Mesendoderm (in vitro differentiated cells): ENCODE results near the gene CEACAM19.
"Not testable (repeated sequence)": the region's sequence is repeated elsewhere in the genome, so short reads cannot be mapped to it uniquely, and the experiment has no call there.

Experiments used
- DNase-seq: peaks from one replicate; pipeline ENCODE4 v3.0.0; 2013
- H2AK5ac ChIP-seq: 2 replicates; pipeline ENCODE4 v1.6.1; 2013; ENCODE audit warnings: low read length, inconsistent platforms
- H2BK120ac ChIP-seq: 2 replicates; pipeline ENCODE4 v1.6.1; 2013; ENCODE audit warnings: low read depth, mild to moderate bottlenecking, low read length, moderate library complexity, mixed read lengths
- H2BK15ac ChIP-seq: replicated peaks from 2 replicates; pipeline ENCODE4 v1.6.1; 2013; ENCODE audit warnings: low read depth, mild to moderate bottlenecking, moderate library complexity
- H2BK5ac ChIP-seq: 2 replicates; pipeline ENCODE4 v1.6.1; 2013; ENCODE audit warnings: low read length, inconsistent platforms
- H3K18ac ChIP-seq: 2 replicates; pipeline ENCODE4 v1.6.1; 2013; ENCODE audit warnings: mild to moderate bottlenecking, low read length, mixed read lengths
- H3K23ac ChIP-seq: one replicate; pipeline ENCODE4 v1.6.1; 2013; ENCODE audit warnings: low read length
- H3K27ac ChIP-seq: 2 replicates; pipeline ENCODE4 v1.5.1; 2013; ENCODE audit warnings: low read depth, mild to moderate bottlenecking, inconsistent platforms, low read length, moderate library complexity
- H3K27me3 ChIP-seq: 2 replicates; pipeline ENCODE4 v1.6.1; 2013; ENCODE audit warnings: low read length, control low read depth, mild to moderate bottlenecking, inconsistent platforms; ENCODE audit not compliant: insufficient read depth, poor library complexity
- H3K36me3 ChIP-seq: 2 replicates; pipeline ENCODE4 v1.6.1; 2013; ENCODE audit warnings: low read length, inconsistent platforms; ENCODE audit not compliant: control insufficient read depth, insufficient read depth
- H3K4ac ChIP-seq: one replicate; pipeline ENCODE4 v1.6.1; 2013; ENCODE audit warnings: low read depth, mild to moderate bottlenecking, low read length, moderate library complexity
- H3K4me1 ChIP-seq: 2 replicates; pipeline ENCODE4 v1.6.1; 2013; ENCODE audit warnings: low read depth, low read length, inconsistent platforms; ENCODE audit not compliant: control insufficient read depth
- H3K4me2 ChIP-seq: 2 replicates; pipeline ENCODE4 v1.6.1; 2013; ENCODE audit warnings: low read length
- H3K4me3 ChIP-seq: 2 replicates; pipeline ENCODE4 v1.5.1; 2013; ENCODE audit warnings: mild to moderate bottlenecking, low read length
- H3K56ac ChIP-seq: one replicate; pipeline ENCODE4 v1.6.1; 2013; ENCODE audit warnings: low read length
- H3K79me1 ChIP-seq: 2 replicates; pipeline ENCODE4 v1.6.1; 2013; ENCODE audit warnings: low read length, inconsistent platforms
- H3K79me2 ChIP-seq: 2 replicates; pipeline ENCODE4 v1.6.1; 2013; ENCODE audit warnings: mild to moderate bottlenecking, low read length; ENCODE audit not compliant: control insufficient read depth, insufficient read depth
- H3K9ac ChIP-seq: 2 replicates; pipeline ENCODE4 v1.6.1; 2013; ENCODE audit warnings: low read length, inconsistent platforms
- H4K5ac ChIP-seq: one replicate; pipeline ENCODE4 v1.6.1; 2013; ENCODE audit warnings: low read length
- H4K8ac ChIP-seq: one replicate; pipeline ENCODE4 v1.6.1; 2013; ENCODE audit warnings: low read depth, mild to moderate bottlenecking, control low read depth, low read length, moderate library complexity
- WGBS: extraction: QIAGEN DNeasy Blood & Tissue Kit; methylation state at CpG from one replicate; pipeline ENCODE4 v1.1.7; 2013; ENCODE audit warnings: low lambda C conversion rate, missing lambda C conversion rate; ENCODE audit not compliant: insufficient coverage; ENCODE audit errors: extremely low coverage; 5-methylcytosine and 5-hydroxymethylcytosine counted together

The CEACAM19 gene

GRCh38 chr19:44627631-44628030, 43.7 kb upstream of the CEACAM19 start:
- no peak overlapping the region for H4K8ac ChIP-seq
- WGBS: no CpG with 5 or more reads among the region's 4 CpGs
- H2BK5ac ChIP-seq: no peak overlapping the region
- H3K36me3 ChIP-seq: no peaks in the 10 kb centered on the region
- H2BK15ac ChIP-seq: no peak overlapping the region
- no peak overlapping the region for H3K23ac ChIP-seq
- H2BK120ac ChIP-seq: no peak overlapping the region
- H3K79me2 ChIP-seq: no peaks in the 10 kb centered on the region
- no peak overlapping the region for H4K5ac ChIP-seq
- H3K4ac ChIP-seq: no peak overlapping the region
- no peak overlapping the region for H3K9ac ChIP-seq
- no peak overlapping the region for H3K56ac ChIP-seq
- no peaks in the 10 kb centered on the region for H3K27me3 ChIP-seq
- H3K4me2 ChIP-seq: no peak overlapping the region
- DNase-seq: no peak
- H3K79me1 ChIP-seq: no peaks in the 10 kb centered on the region
- no peak overlapping the region for H3K27ac ChIP-seq
- no peak overlapping the region for H3K4me3 ChIP-seq
- no peak overlapping the region for H3K18ac ChIP-seq
- H3K4me1 ChIP-seq: no peaks in the 10 kb centered on the region
- H2AK5ac ChIP-seq: no peak overlapping the region

- no peaks in the 10 kb centered on the region for H3K27me3 ChIP-seq
- WGBS: no CpG with 5 or more reads among the region's 3 CpGs
- no peak overlapping the region for H3K4me2 ChIP-seq
- no peak for DNase-seq
- H3K79me1 ChIP-seq: no peaks in the 10 kb centered on the region
- H2AK5ac ChIP-seq: no peak overlapping the region
- no peak overlapping the region for H2BK120ac ChIP-seq
- no peak overlapping the region for H3K4ac ChIP-seq
- no peaks in the 10 kb centered on the region for H3K4me1 ChIP-seq
- no peak overlapping the region for H3K9ac ChIP-seq
- H2BK15ac ChIP-seq: no peak overlapping the region
- H3K56ac ChIP-seq: no peak overlapping the region
- H3K18ac ChIP-seq: no peak overlapping the region
- H3K79me2 ChIP-seq: no peaks in the 10 kb centered on the region
- no peak overlapping the region for H2BK5ac ChIP-seq
- H3K27ac ChIP-seq: no peak overlapping the region
- H3K23ac ChIP-seq: no peak overlapping the region
- H4K5ac ChIP-seq: no peak overlapping the region
- no peak overlapping the region for H4K8ac ChIP-seq
- H3K4me3 ChIP-seq: no peak overlapping the region
- no peaks in the 10 kb centered on the region for H3K36me3 ChIP-seq
These were observed 42.5 kb upstream of the CEACAM19 start for GRCh38 chr19:44628793-44629192.

- H3K4me2 ChIP-seq, H3K79me1 ChIP-seq, H2BK120ac ChIP-seq, H3K23ac ChIP-seq, DNase-seq, H3K36me3 ChIP-seq, H3K27ac ChIP-seq, H2BK5ac ChIP-seq, H3K4ac ChIP-seq, H3K18ac ChIP-seq, H3K4me1 ChIP-seq, H3K9ac ChIP-seq, H3K79me2 ChIP-seq, H3K56ac ChIP-seq, H2AK5ac ChIP-seq, H3K4me3 ChIP-seq, H2BK15ac ChIP-seq, H4K8ac ChIP-seq, H4K5ac ChIP-seq, H3K27me3 ChIP-seq: not testable (repeated sequence)
- WGBS: no CpG with 5 or more reads among the region's 8 CpGs
These were observed 39.7 kb upstream of the CEACAM19 start for GRCh38 chr19:44631611-44632010.

GRCh38 chr19:44634058-44634457, 37.2 kb upstream of the CEACAM19 start:
- not testable (repeated sequence) for H3K79me1 ChIP-seq, H3K4me3 ChIP-seq, H3K36me3 ChIP-seq, H3K9ac ChIP-seq, H3K4ac ChIP-seq, H2BK15ac ChIP-seq, H4K8ac ChIP-seq, H3K4me1 ChIP-seq, H2AK5ac ChIP-seq, H3K4me2 ChIP-seq, H4K5ac ChIP-seq, H3K23ac ChIP-seq, H3K18ac ChIP-seq, H3K79me2 ChIP-seq, H3K27me3 ChIP-seq, H3K56ac ChIP-seq, H3K27ac ChIP-seq, H2BK120ac ChIP-seq, DNase-seq, H2BK5ac ChIP-seq
- no CpG with 5 or more reads among the region's 5 CpGs for WGBS

- no CpG with 5 or more reads among the region's 2 CpGs for WGBS
- Histone ChIP-seq H3K27ac (no peak overlapping the region), H3K27me3 (no peaks in the 10 kb centered on the region)
These were observed 36.5 kb upstream of the CEACAM19 start for GRCh38 chr19:44634785-44635184.

GRCh38 chr19:44635581-44636438, 35.5 kb upstream of the CEACAM19 start:
- H3K27ac ChIP-seq: no peak overlapping the region

More at GRCh38 chr19:44634785-44635184, 36.5 kb upstream of the CEACAM19 start:
- Histone ChIP-seq H3K9ac (no peak overlapping the region), H3K36me3 (no peaks in the 10 kb centered on the region), H3K4me3 (no peak overlapping the region), H2AK5ac (no peak overlapping the region), H4K8ac (no peak overlapping the region), H3K79me1 (no peaks in the 10 kb centered on the region), H4K5ac (no peak overlapping the region), H3K4me2 (no peak overlapping the region), H3K23ac (no peak overlapping the region), H3K4ac (no peak overlapping the region), H3K79me2 (no peaks in the 10 kb centered on the region), H2BK15ac (no peak overlapping the region), H2BK120ac (no peak overlapping the region), H3K18ac (no peak overlapping the region), H2BK5ac (no peak overlapping the region), H3K4me1 (no peaks in the 10 kb centered on the region), H3K56ac (no peak overlapping the region)
- no peak for DNase-seq

More at GRCh38 chr19:44635581-44636438, 35.5 kb upstream of the CEACAM19 start:
- Histone ChIP-seq H3K18ac (no peak overlapping the region), H2AK5ac (no peak overlapping the region), H3K4ac (no peak overlapping the region), H2BK5ac (no peak overlapping the region), H3K9ac (no peak overlapping the region), H3K27me3 (no peaks in the 10 kb centered on the region), H3K4me2 (no peak overlapping the region), H3K56ac (no peak overlapping the region), H4K5ac (no peak overlapping the region), H2BK120ac (no peak overlapping the region), H3K79me2 (no peaks in the 10 kb centered on the region), H3K4me1 (no peaks in the 10 kb centered on the region), H3K79me1 (no peaks in the 10 kb centered on the region), H4K8ac (no peak overlapping the region), H3K36me3 (no peaks in the 10 kb centered on the region), H3K23ac (no peak overlapping the region), H3K4me3 (no peak overlapping the region), H2BK15ac (no peak overlapping the region)
- no peak for DNase-seq
- no CpG with 5 or more reads among the region's 3 CpGs for WGBS
